Measurements from ENCODE around the gene NFATC2.
"Not testable (repeated sequence)": the region's sequence is repeated elsewhere in the genome, so short reads cannot be mapped to it uniquely, and the experiment has no call there.

The NFATC2 gene

GRCh38 chr20:51354191-51354768 is 188.2 kb downstream of the NFATC2 start:
- DNase-seq (ENCODE audit: low spot score): no peak

- DNase-seq (ENCODE audit: low spot score): no peak
These were observed 189.0 kb downstream of the NFATC2 start for GRCh38 chr20:51353491-51353890.

- no peak for DNase-seq (ENCODE audit: low spot score)
These were observed 189.7 kb downstream of the NFATC2 start for GRCh38 chr20:51352791-51353190.

- DNase-seq (ENCODE audit: low spot score): no peak
These were observed 191.4 kb downstream of the NFATC2 start for GRCh38 chr20:51350941-51351631.

- DNase-seq (ENCODE audit: low spot score): no peak
These were observed 193.6 kb downstream of the NFATC2 start for GRCh38 chr20:51348876-51349275.

- DNase-seq (ENCODE audit: low spot score): no peak
These were observed 194.7 kb downstream of the NFATC2 start for GRCh38 chr20:51347831-51348230.

- DNase-seq (ENCODE audit: low spot score): no peak
These were observed 195.6 kb downstream of the NFATC2 start for GRCh38 chr20:51346686-51347485.

GRCh38 chr20:51345601-51346101 is 196.9 kb downstream of the NFATC2 start:
- DNase-seq (ENCODE audit: low spot score): no peak

- DNase-seq (ENCODE audit: low spot score): not testable (repeated sequence)
These were observed 198.7 kb downstream of the NFATC2 start for GRCh38 chr20:51343802-51344201.

- no peak for DNase-seq (ENCODE audit: low spot score)
These were observed 199.8 kb downstream of the NFATC2 start for GRCh38 chr20:51342510-51343236.

- DNase-seq (ENCODE audit: low spot score): no peak
These were observed 200.9 kb downstream of the NFATC2 start for GRCh38 chr20:51341581-51341980.

- no peak for DNase-seq (ENCODE audit: low spot score)
These were observed 202.1 kb downstream of the NFATC2 start for GRCh38 chr20:51340451-51340840.

GRCh38 chr20:51339721-51340450 is 202.6 kb downstream of the NFATC2 start:
- DNase-seq (ENCODE audit: low spot score): no peak

GRCh38 chr20:51338692-51339440 is 203.7 kb downstream of the NFATC2 start:
- DNase-seq (ENCODE audit: low spot score): no peak

GRCh38 chr20:51337126-51337805 is 205.3 kb downstream of the NFATC2 start:
- DNase-seq (ENCODE audit: low spot score): no peak
